ENCODE results near the gene SERPINB12.

SERPINB12 gene

DNA sequence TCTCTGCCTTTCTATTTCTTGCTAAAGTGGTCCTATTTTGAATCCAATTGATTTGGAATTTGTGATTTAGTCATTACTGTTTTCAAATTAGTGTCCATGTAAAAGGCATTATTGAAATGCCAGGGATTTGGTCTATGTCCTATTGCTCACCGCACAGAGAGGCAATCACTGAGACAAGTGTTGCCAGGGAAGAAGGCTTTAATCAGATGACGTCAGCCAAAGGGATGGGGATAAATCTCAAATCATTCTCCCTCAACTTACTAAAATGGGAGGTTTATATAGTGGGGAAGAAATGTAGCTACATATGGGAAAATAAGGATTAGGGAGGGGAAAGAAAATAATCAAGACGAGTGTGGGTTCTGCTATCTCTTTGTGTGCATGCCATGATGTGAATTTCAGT is 9.6 kb downstream of the SERPINB12 start:
- DNase-seq (ENCODE audit: low read depth): no peak

DNA sequence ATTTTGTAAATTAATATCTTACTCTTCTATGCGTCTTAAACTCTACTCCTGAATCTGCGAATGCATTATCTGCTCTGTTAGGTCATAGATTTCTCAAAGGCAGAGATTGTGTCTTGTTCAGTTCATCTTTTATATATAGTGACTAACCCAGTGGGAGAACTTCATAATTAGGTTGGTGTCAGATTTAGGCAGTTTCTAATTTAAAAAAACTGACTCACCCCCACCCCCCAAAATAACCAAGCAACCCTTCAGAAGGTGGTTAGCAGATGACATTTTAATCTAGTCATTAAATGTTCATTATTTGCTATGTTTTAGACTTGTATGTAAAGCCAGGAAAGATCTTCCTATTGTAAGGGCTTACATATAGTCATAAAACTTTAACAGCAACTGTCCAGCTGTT is 10.4 kb downstream of the SERPINB12 start:
- no peak for DNase-seq (ENCODE audit: low read depth)

DNA sequence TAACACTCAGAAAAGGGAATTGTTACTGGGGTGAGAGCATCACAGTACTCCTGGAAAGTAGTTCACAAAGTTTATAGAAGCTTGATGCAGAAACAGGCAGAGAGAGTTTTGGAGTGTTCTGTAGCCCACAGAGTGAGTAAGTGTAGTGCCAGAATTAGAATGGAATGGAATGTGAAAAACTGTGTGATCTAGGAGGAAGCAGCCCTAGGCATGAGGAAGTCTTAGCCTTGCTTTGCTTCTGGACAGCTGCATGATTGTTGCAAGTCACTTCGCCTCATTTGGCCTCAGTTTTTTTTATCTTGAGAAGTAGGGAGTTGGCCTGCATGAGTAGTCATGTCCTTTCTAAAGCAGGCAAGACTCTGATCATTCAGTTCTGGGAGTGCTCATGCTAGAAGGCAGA is 10.9 kb downstream of the SERPINB12 start:
- DNase-seq (ENCODE audit: low read depth): no peak

DNA sequence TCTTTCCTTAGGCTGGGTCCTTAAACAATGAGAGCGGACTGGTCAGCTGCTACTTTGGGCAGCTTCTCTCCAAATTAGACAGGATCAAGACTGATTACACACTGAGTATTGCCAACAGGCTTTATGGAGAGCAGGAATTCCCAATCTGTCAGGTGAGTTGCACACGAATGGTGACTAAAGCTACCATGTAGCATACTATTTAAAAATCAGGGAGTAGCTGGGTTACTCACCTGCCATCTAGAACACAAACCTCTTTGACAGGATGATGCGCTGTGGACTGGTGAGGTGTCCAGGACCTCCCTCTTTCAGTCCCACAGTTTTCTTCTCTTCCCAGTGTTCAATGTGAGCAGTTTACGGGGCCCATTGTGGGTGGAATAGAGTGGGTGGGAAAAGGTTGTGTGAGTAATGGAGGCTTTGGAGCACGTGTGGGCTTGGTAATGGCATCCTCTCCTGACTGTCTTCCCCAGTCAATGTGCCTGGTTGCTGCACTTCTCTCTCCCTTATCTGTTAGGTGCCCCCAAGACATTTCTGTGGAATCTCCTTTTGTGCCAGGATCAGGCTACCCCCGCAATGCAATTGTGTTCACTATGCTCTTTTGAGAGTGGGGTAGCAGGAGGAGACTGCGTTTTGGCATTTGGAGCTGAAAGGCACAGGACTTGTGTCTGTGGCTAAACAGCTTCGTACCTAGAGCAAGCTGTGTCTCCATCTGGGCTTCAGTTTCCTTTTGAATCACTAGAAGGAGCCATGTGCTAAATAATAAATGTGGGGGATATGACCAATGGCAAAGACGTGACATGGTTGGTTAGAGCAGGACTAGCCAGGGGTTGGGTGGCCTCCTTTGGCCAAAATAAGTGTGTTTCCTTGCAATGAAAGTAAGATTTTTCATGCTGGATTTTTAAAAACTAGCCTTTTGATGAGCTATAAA is 17.7 kb downstream of the SERPINB12 start:
- DNase-seq (ENCODE audit: low read depth): no peak

DNA sequence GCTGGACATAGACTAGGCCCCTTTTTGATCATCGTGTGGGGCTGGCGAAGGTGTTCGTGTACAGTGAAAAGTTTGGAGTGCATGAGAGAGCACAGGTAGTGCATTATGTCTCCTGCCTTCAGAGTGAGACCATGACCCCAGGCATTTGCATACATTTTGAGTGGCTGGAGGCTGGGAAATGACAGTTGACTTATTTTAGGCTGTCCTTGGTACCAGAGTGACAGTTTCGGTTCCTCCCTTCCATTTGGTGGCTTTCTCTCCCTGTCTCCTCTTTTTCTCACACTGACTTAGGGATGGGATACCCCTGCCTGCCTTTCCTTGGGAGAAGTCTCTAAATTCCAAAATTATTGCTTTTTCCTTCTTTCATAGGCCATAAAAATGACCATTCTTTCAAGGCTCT is 20.1 kb downstream of the SERPINB12 start:
- no peak for DNase-seq (ENCODE audit: low read depth)

DNA sequence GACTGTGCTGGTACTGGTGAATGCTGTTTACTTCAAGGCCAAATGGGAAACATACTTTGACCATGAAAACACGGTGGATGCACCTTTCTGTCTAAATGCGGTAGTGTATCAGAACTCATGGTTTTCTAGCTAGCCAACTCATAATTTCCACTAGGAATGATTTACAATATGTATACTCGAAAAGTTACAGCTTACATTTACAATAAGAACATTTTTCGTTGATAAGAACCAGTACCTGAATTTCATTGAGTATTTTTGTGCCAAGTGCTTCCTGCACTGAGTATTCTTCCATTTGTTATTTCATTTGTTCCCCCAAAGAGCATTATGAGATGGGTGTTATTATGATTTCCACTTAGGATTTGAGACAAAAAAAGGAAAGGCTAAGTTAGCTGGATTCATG is 21.9 kb downstream of the SERPINB12 start:
- no peak for DNase-seq (ENCODE audit: low read depth)

DNA sequence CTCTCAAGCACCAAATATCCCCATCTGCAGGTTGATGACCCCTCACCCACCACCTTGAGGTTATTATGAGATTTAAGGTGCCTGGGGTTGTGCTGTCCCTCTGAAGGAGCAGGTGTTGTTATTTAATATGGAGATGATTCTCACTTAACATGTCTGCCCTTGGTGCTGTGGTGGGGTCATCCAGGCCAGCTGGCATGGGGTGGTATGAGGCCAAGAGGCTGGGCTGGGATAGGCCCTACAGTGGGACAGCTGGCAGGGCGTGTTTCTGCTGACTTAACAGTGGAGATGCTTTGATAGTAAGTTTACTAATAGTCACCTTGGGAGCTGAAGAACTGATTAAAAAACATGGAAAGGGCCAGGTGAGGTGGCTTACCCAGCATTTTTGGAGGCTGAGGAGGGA is 22.4 kb downstream of the SERPINB12 start:
- no peak for DNase-seq (ENCODE audit: low read depth)

DNA sequence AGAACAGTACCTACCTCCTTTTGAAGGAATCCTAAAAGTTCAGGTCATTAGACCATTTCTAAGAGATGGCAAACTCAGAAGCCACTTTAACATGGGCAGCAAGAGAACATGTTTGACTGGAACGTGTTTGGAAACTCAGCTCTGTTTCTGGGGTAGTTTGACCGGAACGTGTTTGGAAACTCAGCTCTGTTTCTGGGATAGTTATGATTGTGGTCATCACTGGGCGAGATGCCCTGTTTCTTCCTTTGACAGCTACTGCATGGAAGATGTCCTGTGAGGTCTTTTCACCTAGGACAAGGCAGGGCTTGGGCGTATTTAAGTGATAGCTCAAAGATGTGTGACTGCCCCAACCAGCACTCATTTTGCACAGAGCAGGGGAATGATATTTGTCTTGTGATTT is 25.1 kb downstream of the SERPINB12 start:
- no peak for DNase-seq (ENCODE audit: low read depth)

DNA sequence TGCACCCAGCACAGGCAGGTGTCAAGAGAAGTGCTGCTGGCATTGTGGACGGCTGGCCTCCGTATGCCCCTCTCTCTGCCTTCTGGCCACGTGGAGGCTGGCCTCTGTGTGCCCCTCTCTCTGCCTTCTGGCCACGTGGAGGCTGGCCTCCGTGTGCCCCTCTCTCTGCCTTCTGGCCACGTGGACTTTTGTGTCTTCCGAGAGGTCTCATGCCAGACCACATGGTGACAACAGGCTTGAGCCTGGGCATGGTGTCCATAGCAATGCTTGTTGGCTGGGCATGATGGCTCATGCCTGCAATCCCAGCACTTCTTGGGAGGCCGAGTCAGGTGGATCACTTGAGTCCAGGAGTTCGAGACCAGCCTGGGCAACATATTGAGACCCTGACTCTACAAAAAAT is 25.7 kb downstream of the SERPINB12 start:
- DNase-seq (ENCODE audit: low read depth): no peak

DNA sequence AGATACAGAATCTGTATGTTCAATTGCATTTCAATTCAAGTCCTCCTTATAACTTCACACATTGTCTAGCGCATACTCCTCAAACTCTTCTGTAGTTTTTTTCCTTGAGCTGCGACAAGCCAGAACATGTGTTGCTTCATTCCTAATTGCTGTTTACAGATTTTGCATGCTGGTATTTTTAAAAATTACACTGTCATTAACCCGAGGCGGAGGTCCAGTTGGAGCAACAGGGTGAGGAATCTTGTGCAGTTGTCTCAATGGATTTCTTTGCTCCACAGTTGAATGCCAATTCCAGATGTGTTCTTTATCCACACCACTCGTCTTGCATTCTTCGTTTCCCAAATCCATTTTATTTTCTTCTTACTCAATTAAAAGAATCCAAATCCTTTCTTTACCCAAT is 28.6 kb downstream of the SERPINB12 start:
- no peak for DNase-seq (ENCODE audit: low read depth)

DNA sequence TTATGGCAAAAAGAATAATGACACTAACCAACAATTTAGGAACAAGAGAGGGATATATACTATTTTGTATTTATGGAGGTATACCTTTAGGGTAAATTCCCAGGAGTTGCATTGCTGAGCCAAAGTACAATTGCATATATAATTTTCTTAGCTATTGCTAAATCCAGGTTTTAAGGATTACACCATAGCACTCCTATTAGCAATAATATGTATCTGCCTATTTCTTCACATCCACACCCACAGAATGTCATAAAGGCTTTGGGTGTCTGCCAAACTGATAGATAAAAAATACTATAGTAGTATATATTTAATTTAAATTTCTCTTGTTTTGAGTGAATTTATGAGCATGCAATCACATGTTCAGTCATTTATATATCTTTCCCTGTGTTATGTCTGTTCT is 33.5 kb downstream of the SERPINB12 start:
- no peak for DNase-seq (ENCODE audit: low read depth)

DNA sequence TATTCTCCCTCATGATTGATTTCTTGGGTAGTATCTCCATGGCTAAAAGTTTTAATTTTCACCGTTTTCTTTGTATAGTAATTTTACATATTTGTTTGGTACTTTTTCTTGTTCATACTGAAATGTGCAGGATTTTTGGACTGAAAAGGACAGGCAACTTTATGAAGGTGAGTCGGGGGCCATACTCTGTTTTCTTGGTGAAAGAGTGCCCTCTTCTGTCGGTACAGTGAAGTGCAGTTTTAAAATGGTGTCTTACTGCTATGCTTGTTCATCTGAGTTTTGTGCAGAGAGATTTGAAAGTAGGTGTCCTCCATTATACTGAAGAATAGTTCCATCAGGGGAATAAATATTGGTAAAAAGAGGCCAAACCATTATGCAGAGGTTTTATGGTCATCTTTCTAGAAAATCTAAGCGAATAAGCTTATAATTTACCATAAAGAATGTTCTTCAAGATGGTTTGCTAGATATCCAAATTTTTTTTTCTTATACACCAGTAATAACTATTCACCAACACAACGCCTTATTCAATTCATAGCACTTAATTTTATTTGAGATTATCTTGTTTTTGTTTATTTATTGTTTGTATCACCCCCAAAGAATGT is 36.3 kb downstream of the SERPINB12 start:
- no peak for DNase-seq (ENCODE audit: low read depth)

DNA sequence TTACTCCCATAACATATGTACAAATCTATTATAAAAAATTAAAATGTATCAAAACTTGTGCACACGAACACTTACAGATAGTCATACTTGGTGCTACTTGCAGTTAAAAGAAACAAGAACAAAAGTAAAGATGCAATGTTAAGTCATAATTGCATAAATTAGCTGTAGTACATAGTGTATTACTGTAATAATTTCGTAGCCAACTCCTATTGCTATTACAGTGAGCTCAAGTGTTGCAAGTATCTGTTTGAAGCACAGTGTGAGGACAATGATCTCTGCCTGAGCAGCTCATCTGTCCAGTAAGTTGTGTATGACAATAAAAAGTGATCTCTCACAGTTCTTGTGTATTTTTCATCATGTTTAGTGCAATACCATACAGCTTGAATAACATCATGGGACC is 37.4 kb downstream of the SERPINB12 start:
- DNase-seq (ENCODE audit: low read depth): no peak

DNA sequence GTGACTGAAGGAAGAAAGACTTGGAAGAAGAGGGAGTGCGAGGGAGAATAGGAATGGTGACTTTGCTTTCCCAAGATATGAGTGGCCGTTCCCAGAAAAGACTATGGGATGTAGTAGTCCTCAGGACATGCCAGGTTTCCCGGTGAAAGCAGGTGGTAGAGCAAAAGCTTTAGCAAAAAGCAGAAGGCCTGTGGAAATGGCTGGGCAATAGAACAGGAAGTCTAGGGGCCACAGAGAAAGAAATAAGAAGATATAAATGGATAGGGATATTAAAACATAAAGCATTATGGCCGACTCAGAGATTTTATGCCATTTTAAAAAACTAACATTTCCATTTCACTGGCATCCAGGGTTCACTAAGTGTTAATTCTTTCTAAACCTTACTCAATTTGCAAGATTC is 43.8 kb downstream of the SERPINB12 start:
- DNase-seq (ENCODE audit: low read depth): no peak

DNA sequence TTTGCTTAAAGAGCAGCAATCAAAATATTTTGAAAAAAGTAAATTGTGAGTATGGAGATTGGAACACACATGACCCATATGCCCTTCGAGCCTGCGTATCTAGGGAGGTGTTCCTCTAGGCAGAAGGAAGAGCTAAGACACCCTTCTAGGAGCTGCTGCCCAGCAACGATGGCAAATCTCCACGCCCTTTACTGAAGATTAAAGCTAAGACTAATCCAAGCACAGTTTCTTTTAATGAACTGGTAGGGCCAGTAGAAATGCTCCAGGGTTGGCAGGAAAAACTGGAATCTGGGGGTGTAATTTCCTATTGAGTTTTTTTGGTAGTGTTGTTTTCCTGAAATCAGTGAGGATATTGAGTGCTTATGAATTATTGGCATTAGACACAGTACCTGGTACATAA is 44.3 kb downstream of the SERPINB12 start:
- DNase-seq (ENCODE audit: low read depth): no peak

DNA sequence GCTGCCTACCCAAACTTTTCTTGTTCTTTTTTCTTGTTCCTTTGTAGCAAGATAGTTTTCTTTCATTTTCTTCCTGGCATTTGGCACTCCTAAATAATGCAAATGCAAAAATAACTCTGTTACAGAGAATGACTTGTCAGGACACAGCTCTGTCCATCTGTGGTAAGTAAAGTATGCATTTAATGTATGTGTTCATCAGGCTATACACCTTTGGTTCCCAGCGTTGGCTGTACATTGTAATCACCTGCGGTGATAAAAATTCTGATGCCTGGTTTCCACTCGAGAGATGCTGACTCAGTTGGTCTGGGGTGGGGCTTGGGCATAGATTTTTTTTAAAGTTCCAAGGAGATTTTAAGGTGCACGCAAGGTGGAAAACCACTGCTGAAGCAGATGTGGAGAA is 44.8 kb downstream of the SERPINB12 start, which contains the start of gene SERPINB13:
TSS of gene SERPINB13 (plus strand) at position 378 of the 400 bp plus-strand sequence. CDS start 1,325 bp downstream, outside the sequence.
- no peak for DNase-seq (ENCODE audit: low read depth)

DNA sequence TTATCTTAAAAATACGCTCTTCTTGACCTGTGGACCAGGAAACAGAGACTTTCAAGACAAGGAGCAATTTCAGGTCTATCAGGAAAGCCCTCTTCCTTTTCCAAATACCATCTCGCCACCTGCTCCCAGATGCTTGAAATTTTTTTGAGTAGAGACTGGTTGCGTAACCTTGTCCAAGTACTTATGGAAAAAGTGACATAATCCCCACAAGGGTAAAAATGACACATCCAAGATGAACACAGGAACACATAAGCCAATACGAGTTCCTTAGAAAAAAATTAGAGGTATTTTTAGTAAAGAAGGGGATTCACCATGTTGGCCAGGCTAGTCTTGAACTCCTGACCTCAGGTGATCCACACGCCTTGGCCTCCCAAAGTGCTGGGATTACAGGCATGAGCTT is 46.7 kb downstream of the SERPINB12 start:
- no peak for DNase-seq (ENCODE audit: low read depth)

DNA sequence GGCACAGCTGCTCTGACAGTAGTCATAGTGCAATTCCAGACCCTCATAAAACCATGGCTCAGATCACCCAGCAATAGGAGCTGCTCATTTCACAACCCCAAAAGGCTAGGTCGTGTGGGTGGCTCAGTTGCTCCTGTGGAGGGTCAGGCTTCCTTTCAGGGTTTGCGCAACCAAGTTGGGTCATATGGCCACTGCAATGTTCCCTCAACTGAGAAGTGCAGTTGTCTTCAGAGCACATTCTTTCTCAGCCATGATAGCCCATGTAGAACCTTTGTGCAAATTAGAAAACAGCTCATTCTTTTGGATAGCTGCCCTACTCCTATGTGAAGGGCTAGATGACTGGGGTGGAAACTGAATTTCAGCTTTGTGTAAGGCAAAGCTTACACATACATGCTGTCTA is 48.2 kb downstream of the SERPINB12 start:
- no peak for DNase-seq (ENCODE audit: low read depth)

DNA sequence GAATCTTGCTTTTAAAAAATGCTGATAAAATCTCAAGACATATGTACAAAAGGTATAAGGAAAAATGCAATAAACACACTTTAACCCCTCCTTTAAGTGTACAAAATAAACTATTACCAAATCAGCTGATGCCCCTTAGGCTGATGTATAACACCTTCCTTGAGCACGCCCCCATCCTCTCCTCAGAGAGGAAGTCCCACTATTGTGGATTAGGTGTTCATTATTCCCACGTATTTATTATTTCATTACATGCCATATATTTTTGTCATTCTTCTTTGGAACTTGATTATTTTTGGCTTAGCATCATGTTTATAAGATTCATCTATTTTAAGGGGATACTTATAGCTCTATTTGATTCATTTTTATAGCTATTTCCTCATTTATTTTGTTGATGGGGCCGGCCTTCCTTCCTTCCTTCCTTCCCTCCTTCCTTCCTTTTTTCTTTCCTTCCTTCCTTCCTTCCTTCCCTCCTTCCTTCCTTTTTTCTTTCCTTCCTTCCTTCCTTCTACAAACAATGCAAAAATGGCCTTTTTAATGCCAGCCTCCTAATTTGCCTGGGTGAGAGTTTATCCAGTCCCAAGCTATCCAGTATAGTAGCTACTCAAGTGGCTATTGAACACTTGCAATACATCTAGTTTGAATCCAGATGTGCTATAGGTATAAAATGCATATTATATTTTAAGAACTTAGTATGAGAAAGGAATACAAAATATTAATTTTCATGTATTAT is 49.0 kb downstream of the SERPINB12 start:
- DNase-seq (ENCODE audit: low read depth): no peak

DNA sequence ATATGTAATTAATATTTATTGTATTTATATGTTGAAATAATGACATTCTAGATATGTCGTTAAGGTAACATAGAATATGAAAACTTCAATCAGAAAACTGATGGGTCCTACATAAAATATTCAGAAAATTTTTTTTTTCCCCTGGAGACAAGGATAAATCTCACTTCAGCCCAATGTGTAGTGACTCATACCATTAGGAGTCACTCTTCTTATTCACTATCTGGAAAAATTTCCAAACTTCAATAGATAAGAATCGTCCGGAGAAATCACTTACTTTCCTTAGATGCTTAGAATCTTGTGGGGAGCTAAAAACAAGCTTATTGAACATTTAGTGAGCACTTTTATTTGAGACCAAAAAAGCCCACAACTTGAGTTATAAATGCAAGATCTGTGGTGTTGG is 49.6 kb downstream of the SERPINB12 start:
- no peak for DNase-seq (ENCODE audit: low read depth)

DNA sequence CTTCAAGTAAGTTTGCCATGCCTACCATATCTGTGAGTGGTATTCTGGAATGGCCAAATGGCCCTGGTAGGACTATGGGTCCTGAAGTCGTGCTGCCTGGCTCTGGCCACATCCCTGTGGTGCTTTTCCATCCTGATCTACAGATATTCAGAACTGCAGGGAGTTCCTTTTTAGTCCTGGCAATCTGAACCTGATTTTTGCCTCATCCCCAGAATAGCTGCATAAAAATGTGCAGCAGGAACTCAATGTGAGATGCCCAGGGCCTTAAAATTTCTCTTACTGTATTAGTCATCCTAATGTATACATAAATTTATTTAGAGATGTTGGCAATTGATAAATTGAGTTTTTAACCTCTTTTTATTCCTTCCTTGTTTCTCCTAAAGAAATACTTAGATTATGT is 50.3 kb downstream of the SERPINB12 start:
- no peak for DNase-seq (ENCODE audit: low read depth)

DNA sequence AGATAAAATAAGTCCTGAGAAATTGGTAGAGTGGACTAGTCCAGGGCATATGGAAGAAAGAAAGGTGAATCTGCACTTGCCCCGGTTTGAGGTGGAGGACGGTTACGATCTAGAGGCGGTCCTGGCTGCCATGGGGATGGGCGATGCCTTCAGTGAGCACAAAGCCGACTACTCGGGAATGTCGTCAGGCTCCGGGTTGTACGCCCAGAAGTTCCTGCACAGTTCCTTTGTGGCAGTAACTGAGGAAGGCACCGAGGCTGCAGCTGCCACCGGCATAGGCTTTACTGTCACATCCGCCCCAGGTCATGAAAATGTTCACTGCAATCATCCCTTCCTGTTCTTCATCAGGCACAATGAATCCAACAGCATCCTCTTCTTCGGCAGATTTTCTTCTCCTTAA is 54.8 kb downstream of the SERPINB12 start:
- no peak for DNase-seq (ENCODE audit: low read depth)

DNA sequence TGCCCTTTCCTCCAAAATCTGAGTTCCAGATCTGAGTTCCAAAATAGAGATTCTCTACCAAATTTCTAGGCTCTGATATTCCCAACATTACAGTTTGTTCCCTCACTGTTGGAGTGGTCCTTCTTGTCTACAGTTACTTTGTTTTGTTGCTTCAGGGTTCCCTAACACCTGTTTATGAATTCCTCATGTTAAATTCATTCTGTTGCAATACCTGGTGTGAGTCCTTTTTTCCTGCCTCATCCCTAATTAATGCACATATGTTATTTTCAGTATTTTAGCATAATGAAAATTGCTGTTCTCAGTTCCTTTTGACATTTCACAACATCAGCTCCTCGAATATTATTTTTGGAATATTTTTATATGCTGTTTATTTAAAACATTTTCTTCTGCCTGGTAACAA is 61.2 kb downstream of the SERPINB12 start:
- DNase-seq (ENCODE audit: low read depth): no peak

Measured in T-helper 22 cell (primary cell).